H1 (cell line): ENCODE measurements around the gene GNB3. TPM values are rescaled to one million over a fixed set of nuclear protein-coding genes. Genes with fewer than 3 reads are reported as not detected.

Experiments
- BCL11A ChIP-seq, 2 experiments: IDR thresholded peaks; one replicate each; pipeline ENCODE4 v1.6.1; 2011; ENCODE audit warnings: low read depth in 2 of 2, low read length in 2 of 2, mild to moderate bottlenecking in 2 of 2
- CBX5 ChIP-seq: fragments of 300-800, 300-1000 bp; sonication (generic); IDR thresholded peaks from 2 replicates; pipeline ENCODE4 v1.7.1; 2016; ENCODE audit warnings: antibody characterized with exemption, low read length, low read depth
- CHD7 ChIP-seq: fragments of 300-600 bp; sonication (generic); IDR thresholded peaks from 2 replicates; pipeline ENCODE4 v1.7.1; 2012; ENCODE audit warnings: low read length, moderate library complexity, mild to moderate bottlenecking, inconsistent platforms; ENCODE audit not compliant: insufficient replicate concordance
- KDM4A ChIP-seq: IDR thresholded peaks from one replicate; pipeline ENCODE4 v1.7.1; 2012; ENCODE audit warnings: low read depth, mild to moderate bottlenecking, moderate library complexity, low read length, inconsistent platforms; ENCODE audit not compliant: severe bottlenecking
- MAFK ChIP-seq: IDR thresholded peaks from 2 replicates; pipeline ENCODE4 v1.6.1; 2012; ENCODE audit warnings: low read depth, mild to moderate bottlenecking, improper control_type of control experiment, low read length
- POLR2A ChIP-seq, 2 experiments: IDR thresholded peaks; 1 replicate in 1 of 2; 2 replicates in 1 of 2; pipeline ENCODE4 v1.6.1; 2011; ENCODE audit warnings: low read depth in 2 of 2, low read length in 2 of 2, mild to moderate bottlenecking in 2 of 2; ENCODE audit errors: control extremely low read depth in 1 of 2
- YY1 ChIP-seq: IDR thresholded peaks from 2 replicates; pipeline ENCODE4 v1.6.1; 2011; ENCODE audit warnings: low read depth, mild to moderate bottlenecking, low read length
- polyA plus RNA-seq, 7 experiments: library from polyadenylated mRNA; depleted of rRNA in 3 of 7; stranded (reverse) in 5 of 7; unstranded in 2 of 7; fragments of >200 nt in 5 of 7; fragments of 200-250 nt in 2 of 7; gene quantifications; 1 replicate in 5 of 7; 2 replicates in 1 of 7; 4 replicates in 1 of 7; pipeline versions ENCODE4 v1.2.1 to v1.2.3, GENCODE V29; 2011 to 2013; ENCODE audit warnings: missing spikeins in 2 of 7, mixed read lengths in 2 of 7
- total RNA-seq: library from RNA; stranded (reverse); fragmentation: NEBNext Ultra II Directional; extraction: Animal tissue kit (Norgen Biotek cat#: 25700); gene quantifications from 2 replicates; pipeline ENCODE4 v1.2.1, GENCODE V29; 2021
- TF ChIP-seq, protein P1 (sequence below), 3 experiments: IDR thresholded peaks; 1 replicate in 2 of 3; 2 replicates in 1 of 3; pipeline versions ENCODE4 v1.5.1 to v1.6.1; 2011; ENCODE audit warnings: low read length in 3 of 3, mild to moderate bottlenecking in 3 of 3, inconsistent platforms in 2 of 3, low read depth in 1 of 3, moderate library complexity in 1 of 3; ENCODE audit not compliant: insufficient read depth in 1 of 3; ENCODE audit errors: control extremely low read depth in 1 of 3

Gene GNB3
- total and polyA plus RNA-seq, 2 of the 8 experiments (the other 6 are each of a cell fraction or from before 2014, with no cell fraction given), result 9.9 TPM

DNA sequence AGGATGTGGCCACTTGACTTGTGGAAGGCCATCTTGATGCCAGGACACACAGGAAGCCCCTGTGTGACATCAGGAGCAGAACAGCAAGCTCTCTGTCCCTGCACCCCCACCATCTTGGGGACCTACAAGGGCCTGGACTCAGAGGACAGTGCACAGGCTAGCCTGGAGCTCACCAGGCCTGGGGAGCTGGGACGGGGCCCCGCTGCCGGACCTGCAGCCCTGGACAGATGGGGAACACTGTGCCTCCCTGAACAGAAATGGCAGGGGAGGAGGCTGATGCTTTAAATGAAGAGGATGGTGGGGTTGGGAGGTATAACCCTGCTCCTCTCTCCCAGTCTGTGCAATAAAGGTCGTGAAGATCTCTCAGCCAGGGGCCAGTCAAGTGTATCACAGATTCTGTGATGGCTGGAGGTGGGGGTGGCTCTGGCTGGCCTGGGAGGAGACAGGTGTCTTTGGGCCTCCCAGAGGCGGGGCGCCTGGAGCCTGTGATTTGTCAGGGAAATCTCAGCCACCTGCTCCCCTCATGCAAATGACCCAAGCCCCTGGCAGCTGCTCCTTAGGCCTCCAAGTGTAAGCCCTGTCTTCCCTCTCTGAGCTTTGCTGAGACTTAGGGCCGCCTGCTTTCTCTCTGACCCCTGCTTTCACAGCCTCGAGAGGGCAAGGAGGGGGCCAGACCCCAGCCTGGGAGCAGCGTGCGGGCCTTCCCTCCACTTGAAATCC, 1.1 kb upstream of the GNB3 start (continued):
- TF ChIP-seq CHD7 (no peak), MAFK (no peak), KDM4A (no peak), POLR2A (IDR thresholded peaks at IDR 0.05; ENCODE audit: control extremely low read depth in 1 of 2, low read depth in 2 of 2, low read length in 2 of 2) (no peak), BCL11A (IDR thresholded peaks at IDR 0.05; ENCODE audit: low read depth in 2 of 2, low read length in 2 of 2) (no peak), CBX5 (no peak), YY1 (no peak)
- TF ChIP-seq, protein P1, sequence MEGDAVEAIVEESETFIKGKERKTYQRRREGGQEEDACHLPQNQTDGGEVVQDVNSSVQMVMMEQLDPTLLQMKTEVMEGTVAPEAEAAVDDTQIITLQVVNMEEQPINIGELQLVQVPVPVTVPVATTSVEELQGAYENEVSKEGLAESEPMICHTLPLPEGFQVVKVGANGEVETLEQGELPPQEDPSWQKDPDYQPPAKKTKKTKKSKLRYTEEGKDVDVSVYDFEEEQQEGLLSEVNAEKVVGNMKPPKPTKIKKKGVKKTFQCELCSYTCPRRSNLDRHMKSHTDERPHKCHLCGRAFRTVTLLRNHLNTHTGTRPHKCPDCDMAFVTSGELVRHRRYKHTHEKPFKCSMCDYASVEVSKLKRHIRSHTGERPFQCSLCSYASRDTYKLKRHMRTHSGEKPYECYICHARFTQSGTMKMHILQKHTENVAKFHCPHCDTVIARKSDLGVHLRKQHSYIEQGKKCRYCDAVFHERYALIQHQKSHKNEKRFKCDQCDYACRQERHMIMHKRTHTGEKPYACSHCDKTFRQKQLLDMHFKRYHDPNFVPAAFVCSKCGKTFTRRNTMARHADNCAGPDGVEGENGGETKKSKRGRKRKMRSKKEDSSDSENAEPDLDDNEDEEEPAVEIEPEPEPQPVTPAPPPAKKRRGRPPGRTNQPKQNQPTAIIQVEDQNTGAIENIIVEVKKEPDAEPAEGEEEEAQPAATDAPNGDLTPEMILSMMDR (IDR thresholded peaks at IDR 0.05; ENCODE audit: control extremely low read depth in 1 of 3, insufficient read depth in 1 of 3, low read depth in 1 of 3, low read length in 3 of 3), result no peak
